Thymus (tissue), 2 donors: Measurements from ENCODE around the gene ECT2L. TPM values are rescaled to one million over a fixed set of nuclear protein-coding genes. Genes with fewer than 3 reads are reported as not detected.

Experiments used
- polyA plus RNA-seq: library from polyadenylated mRNA; stranded (reverse); fragments of 200-250 nt; gene quantifications from one replicate; pipeline ENCODE4 v1.2.3, GENCODE V29; 2013
- total RNA-seq: library from RNA; stranded (reverse); fragments of 120-200 nt; gene quantifications from one replicate; pipeline ENCODE4 v1.2.4, GENCODE V29; 2013
- donor health status: healthy.

ECT2L gene
- total and polyA plus RNA-seq, 2 donors: 0.09 to 0.43 TPM

Other genes with a start within 250 kb of the ECT2L start
- gene CCDC28A, start 22.3 kb upstream of the ECT2L start, total RNA-seq: 35.6 TPM
- gene CCDC28A, start 22.3 kb upstream of the ECT2L start, polyA plus RNA-seq: 60.3 TPM
- gene REPS1, start 192.2 kb downstream of the ECT2L start, total RNA-seq: 37.8 TPM
- 66.5 TPM for gene REPS1, start 192.2 kb downstream of the ECT2L start, polyA plus RNA-seq
- 123 TPM for gene ABRACL, start 232.7 kb downstream of the ECT2L start, total RNA-seq
- gene ABRACL, start 232.7 kb downstream of the ECT2L start, polyA plus RNA-seq: 202 TPM